Stomach (tissue), 4 donors: Measurements from ENCODE around the gene XYLT1.

ENCODE experiments used
- POLR2A ChIP-seq, 4 donors: fragments of 450-650 bp; IDR thresholded peaks; one replicate each; pipeline ENCODE4 v1.6.1; 2016; ENCODE audit warnings: antibody characterized with exemption in 4 of 4, control low read depth in 2 of 4, mild to moderate bottlenecking in 1 of 4, moderate library complexity in 1 of 4
- TF ChIP-seq, protein P1 (sequence below), 7 experiments: fragments of 450-650 bp in 4 of 7; fragments of 200-600 bp in 3 of 7; sonication (generic) in 3 of 7; IDR thresholded peaks; one replicate each; pipeline ENCODE4 v1.5.1; 2016 to 2019; ENCODE audit warnings: antibody characterized with exemption in 7 of 7, control low read depth in 2 of 7, mild to moderate bottlenecking in 1 of 7

DNA sequence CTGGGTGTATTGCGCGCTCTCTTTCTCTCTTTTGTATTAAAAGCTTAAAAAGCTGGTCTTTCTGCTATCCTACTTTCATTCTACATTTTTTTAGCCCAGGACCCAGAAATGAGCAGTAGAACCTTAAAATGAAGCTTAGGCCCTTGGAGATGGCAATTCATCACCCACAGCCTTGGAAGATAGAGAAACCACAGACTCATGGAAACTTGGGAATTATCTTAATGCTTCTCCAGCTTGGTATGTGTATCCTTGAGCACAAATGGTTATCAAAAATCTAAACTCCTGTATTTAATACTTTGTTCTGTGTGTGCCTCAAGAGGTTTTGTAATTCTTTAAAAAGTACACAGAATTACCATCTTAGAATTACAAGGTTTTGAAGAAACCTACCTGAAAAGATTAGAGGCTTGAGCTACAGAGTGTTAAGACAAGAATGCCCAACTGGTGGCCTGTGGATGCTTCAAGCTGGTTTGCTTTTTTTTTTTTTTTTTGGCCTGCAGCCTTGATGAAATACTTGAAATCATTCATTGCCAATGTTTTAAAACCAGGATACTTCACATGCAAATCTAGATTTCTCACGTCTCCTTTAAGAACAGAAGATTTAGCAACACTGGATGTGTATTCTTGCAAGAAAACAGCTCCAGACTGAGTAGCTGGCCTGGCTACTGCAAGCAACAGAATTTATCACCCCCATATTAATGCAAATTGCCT, 105.0 kb downstream of the XYLT1 start:
- TF ChIP-seq, protein P1, sequence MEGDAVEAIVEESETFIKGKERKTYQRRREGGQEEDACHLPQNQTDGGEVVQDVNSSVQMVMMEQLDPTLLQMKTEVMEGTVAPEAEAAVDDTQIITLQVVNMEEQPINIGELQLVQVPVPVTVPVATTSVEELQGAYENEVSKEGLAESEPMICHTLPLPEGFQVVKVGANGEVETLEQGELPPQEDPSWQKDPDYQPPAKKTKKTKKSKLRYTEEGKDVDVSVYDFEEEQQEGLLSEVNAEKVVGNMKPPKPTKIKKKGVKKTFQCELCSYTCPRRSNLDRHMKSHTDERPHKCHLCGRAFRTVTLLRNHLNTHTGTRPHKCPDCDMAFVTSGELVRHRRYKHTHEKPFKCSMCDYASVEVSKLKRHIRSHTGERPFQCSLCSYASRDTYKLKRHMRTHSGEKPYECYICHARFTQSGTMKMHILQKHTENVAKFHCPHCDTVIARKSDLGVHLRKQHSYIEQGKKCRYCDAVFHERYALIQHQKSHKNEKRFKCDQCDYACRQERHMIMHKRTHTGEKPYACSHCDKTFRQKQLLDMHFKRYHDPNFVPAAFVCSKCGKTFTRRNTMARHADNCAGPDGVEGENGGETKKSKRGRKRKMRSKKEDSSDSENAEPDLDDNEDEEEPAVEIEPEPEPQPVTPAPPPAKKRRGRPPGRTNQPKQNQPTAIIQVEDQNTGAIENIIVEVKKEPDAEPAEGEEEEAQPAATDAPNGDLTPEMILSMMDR (IDR thresholded peaks at IDR 0.05) = no peak
- TF ChIP-seq POLR2A (IDR thresholded peaks at IDR 0.05) = no peak
